Esophagus squamous epithelium (tissue), 4 donors: ENCODE results near the gene AFDN.

ENCODE experiments used
- CTCF ChIP-seq, 6 experiments: fragments of 450-650 bp in 4 of 6; fragments of 200-600 bp in 2 of 6; sonication (generic) in 2 of 6; IDR thresholded peaks; one replicate each; pipeline ENCODE4 v1.5.1; 2016 to 2019; ENCODE audit warnings: antibody characterized with exemption in 6 of 6, mild to moderate bottlenecking in 4 of 6, moderate library complexity in 4 of 6
- POLR2A ChIP-seq, 4 donors: fragments of 450-650 bp; IDR thresholded peaks; one replicate each; pipeline ENCODE4 v1.6.1; 2017; ENCODE audit warnings: antibody characterized with exemption in 4 of 4, mild to moderate bottlenecking in 4 of 4, moderate library complexity in 3 of 4

GRCh38 chr6:167845856-167846255 is 19.1 kb downstream of the AFDN start:
- TF ChIP-seq CTCF (IDR thresholded peaks at IDR 0.05) (no peak), POLR2A (IDR thresholded peaks at IDR 0.05) (no peak)
